Activated CD8-positive, alpha-beta memory T cell treated with anti-CD3 and anti-CD28 coated beads for 24 hours (primary cell): Measurements from ENCODE around the gene CHST12.
"Not testable (repeated sequence)": the region's sequence is repeated elsewhere in the genome, so short reads cannot be mapped to it uniquely, and the experiment has no call there.

Source experiments
- DNase-seq: peaks from one replicate; pipeline ENCODE4 v3.0.0-alpha.2; 2020

Gene CHST12

DNA sequence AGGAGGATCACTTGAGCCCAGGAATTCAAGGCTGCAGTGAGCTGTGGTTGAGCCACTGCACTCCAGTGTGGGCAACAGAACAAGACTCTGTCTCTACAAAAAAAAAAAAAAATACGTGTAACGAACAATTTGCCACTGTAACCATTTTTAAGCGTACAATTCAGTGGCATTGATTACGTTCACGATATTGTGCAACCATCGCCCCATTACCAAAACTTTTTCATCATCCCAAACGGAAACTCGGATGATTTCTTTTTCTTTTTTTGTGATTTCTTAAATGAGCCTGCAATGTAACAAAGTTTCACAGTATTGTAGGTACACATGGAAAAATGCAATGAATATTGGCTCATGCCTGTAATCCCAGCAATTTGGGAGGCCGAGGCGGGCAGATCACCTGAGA, 63.3 kb downstream of the CHST12 start:
- DNase-seq, result no peak

DNA sequence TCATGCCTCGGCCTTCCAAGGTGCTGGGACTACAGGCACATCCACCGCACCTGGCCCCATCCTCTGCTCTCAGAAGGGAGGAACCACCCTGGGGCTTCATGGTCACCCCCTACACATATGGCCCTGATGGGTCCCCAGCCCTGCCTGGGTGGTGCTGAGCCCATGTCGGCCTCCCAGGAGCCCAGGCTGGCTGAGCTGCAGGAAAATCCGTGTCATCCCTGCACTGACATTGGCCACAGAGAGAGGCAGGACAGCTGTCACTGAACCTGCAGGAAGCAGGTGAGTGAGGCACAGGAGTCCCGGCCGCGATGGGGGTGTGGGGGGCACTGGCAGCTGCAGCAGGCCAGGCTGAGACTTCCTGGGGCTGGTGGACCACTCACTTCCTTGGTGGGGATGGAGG, 64.8 kb downstream of the CHST12 start:
- DNase-seq, result no peak

- DNase-seq, result not testable (repeated sequence)
These were observed 66.2 kb downstream of the CHST12 start for GRCh38 chr7:2469460-2470203.

GRCh38 chr7:2470204-2471021, 67.0 kb downstream of the CHST12 start:
- no peak for DNase-seq

DNA sequence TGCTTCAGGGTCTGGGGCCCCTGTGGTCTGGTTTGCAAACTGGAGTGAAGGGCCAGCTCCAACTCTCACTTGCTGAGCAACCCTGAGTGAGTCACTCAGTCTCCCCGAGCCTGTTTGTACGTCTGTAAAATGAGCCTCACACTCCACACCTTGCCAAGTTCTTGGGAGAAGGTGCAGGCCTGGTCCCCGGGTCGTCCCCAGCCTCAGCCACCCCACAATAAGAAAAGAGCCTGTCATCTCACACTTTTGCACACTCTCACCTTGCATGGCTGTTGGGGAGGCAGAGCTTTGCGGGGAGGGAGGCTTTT, 67.6 kb downstream of the CHST12 start:
- DNase-seq, result no peak

DNA sequence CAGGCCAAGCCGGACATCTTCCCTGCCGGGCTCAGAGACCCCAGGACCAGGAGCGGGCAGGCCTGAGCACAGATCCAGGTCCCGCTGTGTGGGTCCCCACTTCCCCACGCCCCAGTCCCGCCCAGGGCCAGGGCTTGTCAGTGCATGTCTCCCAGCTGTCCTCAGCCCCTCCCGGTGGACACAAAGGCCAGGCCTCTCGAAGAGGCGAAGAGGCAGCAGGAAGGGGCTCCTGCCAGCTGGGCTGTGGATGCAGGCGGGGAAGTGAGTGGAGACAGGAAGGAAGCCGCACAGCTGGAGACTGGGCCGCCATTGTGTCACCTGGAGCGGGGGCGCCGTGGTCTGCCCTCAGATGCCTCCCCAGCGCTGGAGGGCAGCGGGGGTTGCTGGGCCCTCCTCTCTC, 68.0 kb downstream of the CHST12 start:
- DNase-seq, result no peak

DNA sequence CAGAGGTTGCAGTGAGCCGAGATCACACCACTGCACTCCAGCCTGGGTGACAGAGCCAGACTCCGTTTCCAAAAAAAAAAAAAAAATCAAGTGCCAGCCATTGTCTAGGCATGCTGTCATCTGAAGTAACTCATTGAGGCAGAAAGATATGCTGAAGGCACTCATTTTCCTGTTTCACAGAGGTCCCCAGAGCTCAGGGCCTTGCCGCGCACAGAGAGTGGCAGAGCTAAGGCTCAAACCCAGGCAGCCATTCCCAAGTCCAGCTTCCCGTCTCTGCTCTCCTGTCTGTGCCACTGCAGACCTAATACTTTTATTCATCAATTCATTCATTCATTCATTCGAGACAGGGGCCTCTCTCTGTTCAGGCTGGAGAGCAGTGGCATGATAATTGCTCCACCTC, 69.3 kb downstream of the CHST12 start:
- DNase-seq, result no peak

DNA sequence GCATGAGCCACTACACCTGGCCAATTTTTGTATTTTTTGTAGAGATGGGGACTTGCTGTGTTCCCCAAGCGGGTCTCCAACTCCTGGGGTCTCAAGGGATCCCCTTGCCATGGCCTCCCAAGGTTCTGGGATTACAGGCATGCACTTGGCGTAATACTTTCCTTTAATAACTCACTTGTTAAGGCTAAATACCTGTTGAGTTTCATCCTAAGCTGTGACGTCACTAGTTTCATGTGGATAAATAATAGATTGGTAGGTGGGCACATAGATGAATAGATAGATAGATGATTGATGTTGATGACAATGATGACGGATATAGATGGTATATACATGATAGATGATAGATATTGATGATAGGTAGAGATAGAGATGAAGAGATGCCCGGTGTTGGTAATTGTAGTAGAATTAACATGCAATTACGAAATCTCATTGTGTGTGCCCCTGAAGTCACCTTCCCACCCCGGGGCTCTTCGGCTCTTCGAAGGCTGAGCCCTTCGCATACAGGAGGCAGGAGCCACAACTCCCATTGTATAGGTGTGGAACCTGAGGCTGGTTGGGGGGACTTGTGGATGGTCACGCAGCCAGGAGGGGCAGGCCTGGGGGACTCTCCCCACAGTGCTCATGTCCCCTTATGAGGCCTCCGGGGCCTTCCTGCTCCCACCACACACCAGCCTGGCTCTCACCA, 70.2 kb downstream of the CHST12 start:
- DNase-seq, result no peak

DNA sequence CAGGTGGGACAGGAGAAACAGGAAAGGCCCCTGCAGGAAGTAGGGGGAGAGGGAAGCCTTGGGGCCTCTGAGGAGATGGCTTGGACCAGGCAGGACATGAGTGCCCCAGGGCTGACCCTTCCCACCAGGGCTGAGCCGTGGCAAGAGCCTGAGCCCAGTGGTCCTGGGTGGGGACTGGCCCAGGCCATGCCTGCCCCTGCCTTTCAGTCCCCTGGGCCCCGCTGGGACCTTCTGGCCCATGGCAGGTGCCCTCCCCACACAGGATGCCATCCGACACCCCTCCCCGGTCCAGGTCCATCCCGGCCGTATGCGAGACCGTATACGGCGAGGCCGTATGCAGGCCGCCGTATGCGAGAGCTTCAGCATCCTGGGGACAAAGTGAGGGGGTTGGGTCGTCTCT, 70.8 kb downstream of the CHST12 start:
- DNase-seq, result no peak

DNA sequence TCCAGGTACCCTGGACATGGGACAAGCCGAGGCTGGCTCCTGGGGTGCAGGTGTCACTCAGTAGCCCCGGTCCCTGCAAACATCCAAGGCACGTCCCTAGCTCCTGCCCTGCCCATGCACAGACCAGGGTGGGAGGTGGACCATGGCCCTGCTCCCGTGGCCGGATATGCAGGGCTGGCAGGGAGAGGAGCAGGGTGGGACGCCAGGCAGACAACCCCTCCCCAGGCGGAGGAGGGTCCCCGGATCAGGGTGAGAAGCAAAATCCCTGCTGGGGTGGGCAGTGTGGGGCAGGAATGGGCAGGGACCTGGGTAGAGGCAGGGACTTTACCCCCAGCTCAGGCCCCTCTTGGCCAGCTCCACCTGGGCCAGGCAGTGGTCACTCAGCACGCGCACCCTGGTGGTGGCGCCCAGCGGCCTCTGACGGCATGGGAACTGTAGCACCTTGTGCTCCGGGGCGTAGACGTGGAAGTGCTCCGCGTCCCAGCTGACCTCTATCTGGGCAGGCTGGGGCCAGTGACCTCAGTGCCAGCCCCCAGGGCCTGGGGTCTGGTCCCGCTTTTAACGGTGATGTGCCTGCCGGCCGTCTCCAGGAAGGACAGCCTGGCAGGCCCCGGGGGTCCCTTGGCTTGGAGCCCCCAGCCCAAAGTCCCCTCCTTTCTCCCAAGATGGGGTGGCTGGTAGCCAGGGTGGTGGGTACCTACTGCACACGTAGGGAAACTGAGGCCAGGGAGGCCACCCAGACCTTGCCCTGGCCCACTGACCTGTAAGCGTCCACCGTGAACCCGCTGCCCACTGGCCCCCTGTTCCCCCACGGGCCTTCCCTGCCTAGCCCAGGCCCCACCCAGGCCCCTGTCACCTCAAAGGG, 71.6 kb downstream of the CHST12 start:
- no peak for DNase-seq

GRCh38 chr7:2475678-2476015, 72.2 kb downstream of the CHST12 start:
- no peak for DNase-seq

- DNase-seq, result no peak
These were observed 72.9 kb downstream of the CHST12 start, which contains the start of gene GRIFIN for GRCh38 chr7:2476298-2476697. Gene GRIFIN, minus strand, starts transcription at chr7:2476398. Its CDS starts 15 bp downstream, at chr7:2476383.

DNA sequence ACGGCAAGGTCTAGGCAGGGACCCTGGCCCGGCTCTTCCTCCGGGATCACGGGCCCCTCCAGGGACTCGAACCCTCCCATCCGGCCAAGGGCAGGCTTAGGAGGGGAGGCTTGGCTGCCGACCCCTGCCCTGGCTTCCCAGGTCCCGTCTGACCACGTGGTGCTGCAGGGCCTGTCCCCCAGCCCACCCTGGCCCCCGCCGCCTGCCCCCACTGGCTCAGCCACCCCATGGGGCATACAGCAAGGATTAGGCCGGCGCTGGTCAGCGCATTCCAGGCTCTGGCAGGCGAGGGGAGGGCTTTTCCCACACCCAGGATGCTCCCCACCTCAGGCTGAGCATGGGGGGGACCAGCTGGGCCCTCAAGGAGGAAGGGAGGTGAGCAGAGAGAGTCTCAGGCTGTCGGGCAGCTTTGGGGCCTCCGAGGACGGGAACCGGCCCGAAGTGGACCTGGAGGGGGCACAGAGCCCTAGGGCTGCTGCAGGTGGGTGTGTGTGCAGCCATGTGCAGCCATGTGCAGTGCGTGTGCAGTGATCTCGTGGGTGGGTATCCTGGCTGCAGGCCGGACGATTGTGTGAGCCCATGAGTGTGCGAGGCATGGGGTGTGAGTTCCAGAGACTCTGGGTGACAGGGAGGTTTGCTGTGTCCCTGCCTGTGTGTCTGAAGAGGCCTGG, 73.5 kb downstream of the CHST12 start:
- DNase-seq, result no peak

GRCh38 chr7:2477447-2478398, 74.3 kb downstream of the CHST12 start:
- DNase-seq, result peak; percentile 85

GRCh38 chr7:2478399-2478785, 75.0 kb downstream of the CHST12 start:
- DNase-seq, result no peak

DNA sequence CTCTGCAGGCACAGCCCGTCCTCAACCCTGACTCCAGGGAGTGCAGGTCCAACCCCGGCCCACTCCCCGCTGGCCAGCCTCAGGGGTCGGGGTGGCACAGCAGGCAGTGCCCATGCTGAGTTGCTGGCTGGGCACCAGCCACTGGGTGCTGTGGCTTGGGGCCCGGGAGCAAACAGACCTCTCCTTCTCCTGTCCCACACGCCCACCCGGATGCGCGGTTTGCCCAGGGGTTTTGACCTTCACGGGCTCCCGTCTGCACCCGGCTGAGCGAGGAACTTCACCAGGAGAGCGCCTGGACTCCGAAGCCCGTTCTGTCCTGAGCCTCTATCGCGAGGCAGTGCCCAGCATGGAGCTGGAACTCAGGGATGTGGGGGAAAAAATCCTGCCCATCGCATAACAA, 75.4 kb downstream of the CHST12 start:
- no peak for DNase-seq

DNA sequence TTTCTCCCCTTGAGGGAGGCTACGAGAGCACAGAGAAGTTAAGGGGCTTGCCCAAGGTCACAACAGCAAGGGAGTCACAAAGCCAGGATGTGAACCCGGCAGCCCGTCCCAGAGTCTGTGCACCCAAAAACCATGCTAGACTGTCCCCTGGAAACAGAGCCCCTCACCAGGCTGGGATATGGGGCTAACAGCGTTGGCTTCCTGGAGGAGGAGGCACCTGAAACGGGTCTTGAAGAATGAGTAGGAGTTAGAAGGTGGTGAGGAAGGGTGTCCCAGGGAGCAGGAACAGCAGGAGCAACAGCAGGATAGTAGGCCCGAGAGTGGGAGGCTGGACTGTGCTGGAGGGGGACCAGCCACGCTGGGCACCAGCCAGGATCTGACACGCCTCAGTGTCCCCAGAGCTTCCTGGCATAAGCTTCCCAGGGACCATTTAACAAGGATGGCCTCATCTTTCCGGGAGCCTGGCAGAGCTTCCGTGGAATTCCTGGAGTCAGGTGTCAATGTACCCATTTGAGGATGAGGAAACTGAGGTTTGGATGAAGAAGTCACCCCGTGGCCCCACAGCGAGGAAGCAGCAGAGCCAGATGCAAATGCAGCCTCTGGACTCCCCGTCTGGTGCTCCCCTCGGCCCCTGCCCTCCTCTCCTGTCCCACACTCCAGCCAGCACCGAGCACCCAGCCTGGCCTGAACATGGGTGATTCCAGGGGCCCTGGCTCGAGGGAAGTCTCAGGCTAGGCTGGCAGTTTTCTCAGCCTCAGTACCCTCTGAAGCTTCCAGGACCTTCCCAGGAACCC, 76.1 kb downstream of the CHST12 start:
- no peak for DNase-seq

DNA sequence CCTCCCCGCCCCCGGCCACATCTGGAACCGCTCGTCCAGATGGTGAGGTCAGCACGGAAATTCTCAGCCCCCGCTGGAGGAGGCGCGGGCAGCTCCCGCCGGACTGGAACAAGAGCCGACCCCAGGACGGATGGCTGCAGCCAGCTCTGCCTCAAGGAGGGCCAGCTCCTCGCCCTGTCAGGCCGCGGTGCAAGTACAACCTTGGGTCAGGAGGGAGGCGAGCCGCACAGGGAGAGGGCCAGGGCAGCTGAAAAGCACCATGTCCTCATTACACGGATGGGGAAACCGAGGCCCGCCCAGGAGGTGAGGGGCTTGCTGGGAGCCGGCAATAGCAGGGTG, 76.6 kb downstream of the CHST12 start:
- DNase-seq, result no peak

- no peak for DNase-seq
These were observed 77.8 kb downstream of the CHST12 start for GRCh38 chr7:2481195-2481594.

GRCh38 chr7:2482725-2483451, 79.5 kb downstream of the CHST12 start:
- DNase-seq, result no peak
